Ovary (tissue), 9 donors: ENCODE data around the gene SHLD1. TPM values are rescaled to one million over a fixed set of nuclear protein-coding genes. Genes with fewer than 3 reads are reported as not detected.

Source experiments
- DNase-seq, 5 donors: peaks; one replicate each; pipeline ENCODE4 v3.0.0-alpha.2; 2019 to 2020
- H3K27ac ChIP-seq, 2 donors: fragments of 200-600 bp; one replicate each; pipeline versions ENCODE4 v1.5.1 to v1.8.0; 2019 to 2022
- H3K27me3 ChIP-seq: fragments of 200-600 bp; one replicate; pipeline ENCODE4 v1.8.0; 2022
- H3K36me3 ChIP-seq: fragments of 200-600 bp; sonication (generic); one replicate; pipeline ENCODE4 v1.5.1; 2019
- H3K4me1 ChIP-seq: one replicate; pipeline ENCODE4 v1.8.1; 2013; ENCODE audit warnings: mild to moderate bottlenecking, moderate library complexity; ENCODE audit not compliant: insufficient read depth
- H3K4me3 ChIP-seq: fragments of 200-600 bp; sonication (generic); one replicate; pipeline ENCODE4 v1.5.1; 2017
- H3K9me3 ChIP-seq, 2 donors: fragments of 200-600 bp in 1 of 2; sonication (generic) in 1 of 2; one replicate each; pipeline versions ENCODE4 v1.5.1 to v1.8.1; 2013 to 2019; ENCODE audit warnings: mild to moderate bottlenecking in 1 of 2, moderate library complexity in 1 of 2
- EP300 ChIP-seq: sonication (generic); formaldehyde crosslinking; IDR thresholded peaks from one replicate; pipeline ENCODE4 v1.6.1; 2017; ENCODE audit warnings: antibody characterized with exemption
- POLR2A ChIP-seq: fragments of 450-650 bp; IDR thresholded peaks from one replicate; pipeline ENCODE4 v1.6.1; 2017; ENCODE audit warnings: antibody characterized with exemption, mild to moderate bottlenecking, moderate library complexity
- WGBS, 3 donors: extraction: QIAGEN DNeasy Blood & Tissue Kit in 1 of 3; methylation state at CpG; one replicate each; pipeline versions ENCODE4 v1.1.5 to v1.1.7; 2013 to 2017; 5-methylcytosine and 5-hydroxymethylcytosine counted together
- intact Hi-C, 4 donors: fragments of 100-400 bp; cut with DNase I; formaldehyde crosslinking; loops; one replicate each; pipeline versions ENCODE4 v1.11.0 to v1.15.1; 2022 to 2023
- polyA plus RNA-seq, 2 donors: library from polyadenylated mRNA; stranded (reverse); fragments of 200-250 nt in 1 of 2; fragments of 350-450 nt in 1 of 2; fragmentation: Illumina TruSeq in 1 of 2; extraction: RNeasy Lipid Tissue Mini Kit (QIAGEN cat#74804) in 1 of 2; gene quantifications; one replicate each; pipeline ENCODE4 v1.2.3, GENCODE V29; 2013 to 2014
- total RNA-seq, 7 donors: library from RNA; depleted of rRNA in 2 of 7; stranded (reverse); fragments of >200 nt in 2 of 7; fragmentation: NEBNext Ultra II Directional in 3 of 7; extraction: Animal tissue kit (Norgen Biotek cat#: 25700) in 3 of 7; gene quantifications; one replicate each; pipeline versions ENCODE4 v1.1.0 to v1.2.4, GENCODE V29; 2016 to 2023
- TF ChIP-seq, protein P1 (sequence below), 3 donors: fragments of 450-650 bp in 2 of 3; fragments of 200-600 bp in 1 of 3; IDR thresholded peaks; one replicate each; pipeline versions ENCODE4 v1.5.1 to v1.8.0; 2016 to 2022; ENCODE audit warnings: antibody characterized with exemption in 3 of 3, mild to moderate bottlenecking in 1 of 3
- donor health status: DM: no; HTN: no; CAD: no; lungs with moderate emphysema.
- donor health status: DM: no; HTN: no; CAD: no.
- donor health status: Bipolar disorder and iron deficiency.
- donor health status: DM: yes; HTN: yes; CAD: no.
- donor health status: DM: no; HTN: no; CAD: no.
- donor health status: DM: yes; HTN: yes; CAD: no.

The SHLD1 gene
- total and polyA plus RNA-seq, 9 donors, result 3.8 to 12.4 (median 7.2) TPM

DNA sequence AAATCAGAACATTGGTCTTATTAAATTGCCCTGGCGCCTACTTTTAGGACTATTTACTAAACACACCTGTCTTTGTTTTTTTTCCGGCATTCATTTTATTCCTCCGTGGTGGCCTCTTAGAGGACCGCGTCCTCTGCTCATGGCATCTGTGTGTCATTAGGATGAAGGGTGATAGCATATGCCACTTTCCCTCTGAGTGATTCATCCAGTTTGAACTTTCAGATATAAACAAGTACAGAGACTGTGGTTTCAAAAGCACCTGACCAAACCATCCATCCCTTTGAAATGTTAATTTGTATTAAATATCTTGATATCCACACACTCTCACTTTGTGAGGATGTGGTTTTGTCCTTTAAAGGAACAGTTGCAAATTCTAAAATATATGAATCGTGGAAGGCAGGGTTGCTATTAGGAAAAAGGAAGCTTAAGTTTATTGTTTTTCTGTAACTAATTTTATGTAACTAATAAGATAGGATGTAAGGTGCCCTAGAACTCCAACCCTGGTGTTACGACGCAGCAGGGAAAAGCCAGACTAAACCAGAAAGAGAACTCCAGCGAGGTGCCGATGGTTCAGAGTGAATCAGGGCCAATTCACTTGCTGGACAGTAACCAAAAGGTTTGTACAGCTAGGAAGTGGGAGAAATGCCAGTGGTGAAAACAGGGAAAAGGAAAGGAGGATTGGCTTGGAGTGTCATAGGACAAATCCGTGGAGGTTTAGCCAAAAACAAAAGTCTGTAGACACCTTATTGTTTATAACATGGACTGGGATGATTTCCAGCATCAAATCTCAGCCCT, 98.7 kb downstream of the SHLD1 start:
- TF ChIP-seq EP300, result no peak
- TF ChIP-seq, protein P1, sequence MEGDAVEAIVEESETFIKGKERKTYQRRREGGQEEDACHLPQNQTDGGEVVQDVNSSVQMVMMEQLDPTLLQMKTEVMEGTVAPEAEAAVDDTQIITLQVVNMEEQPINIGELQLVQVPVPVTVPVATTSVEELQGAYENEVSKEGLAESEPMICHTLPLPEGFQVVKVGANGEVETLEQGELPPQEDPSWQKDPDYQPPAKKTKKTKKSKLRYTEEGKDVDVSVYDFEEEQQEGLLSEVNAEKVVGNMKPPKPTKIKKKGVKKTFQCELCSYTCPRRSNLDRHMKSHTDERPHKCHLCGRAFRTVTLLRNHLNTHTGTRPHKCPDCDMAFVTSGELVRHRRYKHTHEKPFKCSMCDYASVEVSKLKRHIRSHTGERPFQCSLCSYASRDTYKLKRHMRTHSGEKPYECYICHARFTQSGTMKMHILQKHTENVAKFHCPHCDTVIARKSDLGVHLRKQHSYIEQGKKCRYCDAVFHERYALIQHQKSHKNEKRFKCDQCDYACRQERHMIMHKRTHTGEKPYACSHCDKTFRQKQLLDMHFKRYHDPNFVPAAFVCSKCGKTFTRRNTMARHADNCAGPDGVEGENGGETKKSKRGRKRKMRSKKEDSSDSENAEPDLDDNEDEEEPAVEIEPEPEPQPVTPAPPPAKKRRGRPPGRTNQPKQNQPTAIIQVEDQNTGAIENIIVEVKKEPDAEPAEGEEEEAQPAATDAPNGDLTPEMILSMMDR (IDR thresholded peaks at IDR 0.05), result no peak
- TF ChIP-seq POLR2A, result no peak
- WGBS, 3 donors, result 50 to 56% (median 56%) methylated on average over 11 of the region's 11 CpGs
- intact Hi-C loops, result no loop called here
- no peaks in the 10 kb centered on the region for H3K36me3 ChIP-seq
- H3K4me3 ChIP-seq, result no peak overlapping the region
- no peak overlapping the region for H3K27ac ChIP-seq
- peak in 3 of 5 donors; percentile 30 to 33 (median 30) for DNase-seq
- peaks cover 5% of the 10 kb centered on the region for H3K4me1 ChIP-seq
- no peaks in the 10 kb centered on the region for H3K27me3 ChIP-seq
- H3K9me3 ChIP-seq, result no peaks in the 10 kb centered on the region

DNA sequence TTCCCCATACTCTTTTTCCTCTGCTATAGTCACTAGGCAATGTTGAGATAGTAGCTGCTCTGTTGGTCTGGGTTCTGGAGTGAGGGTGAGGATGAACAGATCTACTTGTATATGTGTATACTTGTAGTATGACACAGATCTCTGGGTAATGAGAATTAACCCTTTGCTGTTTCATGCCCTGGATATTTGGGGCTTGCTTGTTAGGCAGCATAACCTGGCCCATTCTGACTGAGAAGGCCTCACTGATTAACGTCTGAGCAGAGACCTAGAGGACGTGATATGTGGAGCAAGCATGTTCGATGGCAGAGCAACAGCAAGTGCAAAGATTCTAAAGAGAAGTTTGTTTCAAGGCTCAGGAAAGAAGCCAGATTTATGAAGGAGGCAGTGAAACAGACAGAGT, 105.7 kb downstream of the SHLD1 start:
- 92 to 96% (median 94%) methylated on average over 3 of the region's 3 CpGs for WGBS, 3 donors
- Histone ChIP-seq H3K36me3 (no peaks in the 10 kb centered on the region), H3K27me3 (no peaks in the 10 kb centered on the region), H3K4me3 (no peak overlapping the region), H3K9me3 (no peaks in the 10 kb centered on the region), H3K4me1 (no peaks in the 10 kb centered on the region), H3K27ac (no peak overlapping the region)
- DNase-seq, result no peak
- intact Hi-C loops, result no loop called here
- TF ChIP-seq, protein P1 (IDR thresholded peaks at IDR 0.05), result no peak
- TF ChIP-seq EP300, result no peak
- TF ChIP-seq POLR2A, result no peak

DNA sequence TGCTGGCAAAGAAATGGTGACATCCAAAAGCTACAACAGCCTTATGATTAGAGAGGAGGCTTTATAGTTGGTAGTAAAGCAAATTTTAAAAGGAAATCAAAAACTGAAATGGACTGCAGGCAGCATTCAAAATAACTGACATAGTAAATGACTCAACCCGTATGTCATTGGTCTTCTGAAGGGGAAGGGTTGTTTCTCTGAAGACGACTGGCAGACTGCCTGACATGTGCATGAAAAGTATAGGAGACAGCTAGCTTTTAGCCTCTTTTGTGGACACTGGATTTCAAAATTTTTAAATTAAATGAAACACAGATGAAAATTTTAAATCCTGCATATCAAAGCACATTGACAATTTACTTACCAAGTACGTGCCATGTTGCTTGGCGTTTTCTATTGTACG, 109.4 kb downstream of the SHLD1 start:
- intact Hi-C loops, result no loop called here
- 84 to 94% (median 90%) methylated on average over 5 of the region's 5 CpGs for WGBS, 3 donors
- Histone ChIP-seq H3K4me3 (no peak overlapping the region), H3K36me3 (no peaks in the 10 kb centered on the region), H3K27ac (no peak overlapping the region), H3K4me1 (peaks cover 17% of the 10 kb centered on the region), H3K9me3 (no peaks in the 10 kb centered on the region), H3K27me3 (no peaks in the 10 kb centered on the region)
- no peak for DNase-seq
- TF ChIP-seq EP300, result no peak
- TF ChIP-seq, protein P1 (IDR thresholded peaks at IDR 0.05), result no peak
- no peak for TF ChIP-seq POLR2A

DNA sequence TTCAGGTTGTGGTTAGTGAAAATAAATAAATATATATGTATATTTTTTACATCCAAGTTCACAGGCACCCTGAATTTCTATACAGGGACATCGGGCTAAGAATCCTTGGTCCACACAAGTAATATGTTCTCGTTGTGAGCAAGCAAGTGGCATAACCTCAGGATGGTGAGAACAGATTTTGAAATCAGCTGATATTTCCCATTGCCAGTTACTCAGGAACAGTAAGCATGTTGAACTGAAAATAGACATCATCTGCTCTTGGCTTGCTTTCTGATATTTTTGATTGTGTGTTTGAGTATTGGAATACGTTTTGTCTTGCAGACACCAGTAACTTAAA, 112.5 kb downstream of the SHLD1 start:
- DNase-seq, result no peak
- 25 to 50% (median 41%) methylated on average over 3 of the region's 3 CpGs for WGBS, 3 donors

More for the DNA sequence above, 112.5 kb downstream of the SHLD1 start:
- H3K9me3 ChIP-seq, result no peaks in the 10 kb centered on the region
- H3K27me3 ChIP-seq, result no peaks in the 10 kb centered on the region
- intact Hi-C loops, result no loop called here
- H3K36me3 ChIP-seq, result no peaks in the 10 kb centered on the region
- H3K4me3 ChIP-seq, result no peak overlapping the region
- H3K4me1 ChIP-seq, result peaks cover 26% of the 10 kb centered on the region
- H3K27ac ChIP-seq, result no peak overlapping the region
- TF ChIP-seq EP300 (no peak), POLR2A (no peak)
- TF ChIP-seq, protein P1 (IDR thresholded peaks at IDR 0.05), result no peak
